G401 (cell line): ENCODE measurements around the gene POU6F2. TPM values are rescaled to one million over a fixed set of nuclear protein-coding genes. Genes with fewer than 3 reads are reported as not detected.
"Not testable (repeated sequence)": the region's sequence is repeated elsewhere in the genome, so short reads cannot be mapped to it uniquely, and the experiment has no call there.

Experiments
- DNase-seq: peaks from one replicate; pipeline ENCODE4 v3.0.0-alpha.2; 2015; ENCODE audit warnings: low spot score
- in situ Hi-C: cut with HindIII; loops from 2 replicates; pipeline ENCODE4 v1.10.0; 2016; ENCODE audit warnings: low sequenced_read_pairs, mixed read lengths
- total RNA-seq: library from RNA; depleted of rRNA; stranded (reverse); fragments of >200 nt; shearing (Covaris generic); gene quantifications from 2 replicates; pipeline ENCODE4 v1.2.3, GENCODE V29; 2014

Gene POU6F2
- total RNA-seq, 1 experiment from 2014 or later = under 0.01 TPM

- in situ Hi-C loops = no loop called here
- DNase-seq = no peak
Measured at GRCh38 chr7:39357648-39358047, 379.9 kb downstream of the POU6F2 start.

DNA sequence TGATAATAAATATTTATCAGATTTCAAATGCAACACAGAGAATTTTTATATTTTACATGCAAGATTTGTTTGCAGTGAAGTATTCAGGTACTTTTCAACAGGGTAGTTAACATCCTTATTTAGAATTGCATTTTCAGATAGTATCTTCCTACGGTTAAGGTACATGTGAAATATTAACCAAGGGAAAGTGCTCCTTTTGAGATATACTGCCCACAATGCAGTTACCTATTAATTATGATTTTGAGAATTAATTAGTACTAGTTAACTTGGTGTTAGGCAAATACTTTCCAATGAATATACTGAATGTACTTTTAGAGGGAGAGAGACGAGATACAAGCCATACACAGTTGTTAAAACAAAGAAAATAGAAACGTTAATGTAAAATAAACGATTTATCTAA, 382.3 kb downstream of the POU6F2 start:
- DNase-seq = no peak
- in situ Hi-C loops = no loop called here

- DNase-seq = no peak
- in situ Hi-C loops = no loop called here
Measured at GRCh38 chr7:39360766-39361165, 383.1 kb downstream of the POU6F2 start.

DNA sequence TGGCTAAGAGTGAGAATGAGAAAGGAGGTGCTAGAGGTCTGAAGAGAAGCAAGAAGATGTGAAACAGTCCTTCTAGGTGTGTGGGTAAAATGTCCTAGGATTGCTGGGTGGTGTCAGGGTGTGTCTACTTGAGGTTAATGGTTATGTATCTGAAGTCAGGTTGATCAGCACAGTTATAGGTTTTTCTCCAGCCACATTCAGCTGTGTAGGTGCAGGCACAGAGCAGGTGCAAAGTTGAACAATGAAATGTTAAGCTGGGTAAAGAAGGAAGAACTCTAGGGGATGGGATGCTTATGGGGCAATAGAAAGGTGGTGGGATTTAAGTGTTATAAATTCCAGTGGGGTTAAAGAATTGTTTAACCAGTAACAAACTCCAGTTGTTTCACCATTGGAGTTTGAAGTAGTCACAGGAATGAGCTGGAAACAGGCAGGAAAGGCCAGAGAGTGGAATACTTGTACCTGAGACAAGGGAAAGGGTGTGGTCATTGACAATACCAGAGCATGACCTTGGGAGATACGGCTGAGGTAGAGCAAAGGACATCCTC, 388.1 kb downstream of the POU6F2 start:
- DNase-seq = no peak
- in situ Hi-C loops = no loop called here

DNA sequence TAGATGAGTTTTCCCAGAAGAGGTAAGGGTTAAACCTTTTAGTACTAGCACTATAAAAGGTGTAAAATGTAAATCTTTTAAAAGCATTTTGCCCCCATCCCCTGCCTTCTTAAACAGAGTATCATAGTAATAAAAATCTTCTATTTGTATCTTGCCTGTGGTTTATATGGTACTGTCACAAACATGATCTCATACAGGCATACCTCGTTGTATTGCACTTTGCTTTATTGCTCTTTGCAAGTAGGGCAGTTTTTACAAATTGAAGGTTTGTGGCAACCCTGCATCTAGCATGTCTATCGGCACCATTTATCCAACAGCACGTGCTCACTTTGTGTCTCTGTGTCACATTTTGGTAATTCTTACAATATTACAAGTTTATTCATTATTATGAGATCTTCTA, 389.7 kb downstream of the POU6F2 start:
- DNase-seq = no peak
- in situ Hi-C loops = no loop called here

GRCh38 chr7:39367943-39368342, 390.2 kb downstream of the POU6F2 start:
- no peak for DNase-seq
- in situ Hi-C loops = no loop called here

DNA sequence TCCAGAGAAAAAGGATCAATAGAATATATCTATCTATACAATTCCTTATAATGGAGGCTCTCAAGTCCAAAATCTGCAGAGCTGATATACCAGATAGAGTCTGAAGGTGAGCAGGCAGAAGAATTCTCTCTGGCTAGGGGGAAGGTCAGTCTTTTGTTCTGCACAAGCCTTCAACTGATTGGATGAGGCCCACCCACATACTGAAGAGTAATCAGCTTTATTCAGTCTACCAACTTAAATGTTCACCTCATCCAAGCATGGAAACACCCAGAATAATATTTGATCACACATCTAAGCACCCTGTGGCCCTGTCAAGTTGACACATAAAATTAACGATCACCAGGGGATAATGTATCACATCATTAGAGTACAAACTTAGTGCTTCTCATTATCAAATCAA, 394.7 kb downstream of the POU6F2 start:
- no peak for DNase-seq
- in situ Hi-C loops = no loop called here

- DNase-seq = no peak
Measured at GRCh38 chr7:39374436-39375040, 396.8 kb downstream of the POU6F2 start.

DNA sequence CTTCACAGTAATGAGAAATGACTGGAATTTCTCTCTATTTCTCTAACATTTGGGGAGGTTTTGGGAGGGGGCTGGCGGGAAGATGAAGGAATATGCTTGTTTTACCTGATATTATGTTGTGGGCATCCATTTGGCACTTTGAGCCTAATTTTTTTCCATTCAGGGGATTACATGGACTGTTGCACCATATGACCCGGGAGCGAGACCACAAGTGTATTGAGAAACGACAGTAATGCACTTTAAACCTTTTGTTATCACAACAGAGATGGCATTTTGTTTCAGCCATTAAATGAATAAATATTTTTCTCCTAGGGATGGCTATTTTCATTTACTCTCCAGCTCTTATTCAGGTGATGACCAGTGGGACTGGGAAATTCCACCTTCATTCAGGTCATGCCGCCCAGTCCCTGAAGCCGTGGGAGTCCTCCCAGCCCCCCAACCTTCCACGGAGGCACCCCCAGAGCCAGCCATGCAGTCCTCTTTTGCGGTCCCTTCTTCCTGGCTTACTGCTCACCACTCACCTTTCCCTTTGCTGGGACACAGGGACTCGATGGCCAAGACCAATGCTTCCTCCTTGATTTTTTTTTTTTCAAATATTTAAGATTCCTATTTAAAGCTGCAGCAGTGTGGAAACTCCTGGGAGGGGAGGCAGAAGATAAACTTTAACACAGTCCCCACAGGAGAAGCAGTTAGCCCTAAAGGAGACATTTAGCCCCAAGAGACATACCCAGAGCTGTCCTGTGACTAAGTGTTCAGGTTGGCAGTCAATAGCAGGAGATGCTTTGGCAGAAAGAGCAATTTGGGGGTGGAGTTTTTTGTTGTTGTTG, 397.6 kb downstream of the POU6F2 start:
- in situ Hi-C loops = no loop called here
- DNase-seq = no peak

More at GRCh38 chr7:39374436-39375040, 396.8 kb downstream of the POU6F2 start:
- in situ Hi-C loops = no loop called here

GRCh38 chr7:39375874-39376190, 398.1 kb downstream of the POU6F2 start:
- no peak for DNase-seq
- in situ Hi-C loops = no loop called here

- in situ Hi-C loops, DNase-seq: not testable (repeated sequence)
Measured at GRCh38 chr7:39376881-39377280, 399.2 kb downstream of the POU6F2 start.

GRCh38 chr7:39379416-39379815, 401.7 kb downstream of the POU6F2 start:
- in situ Hi-C loops = no loop called here
- DNase-seq = no peak

DNA sequence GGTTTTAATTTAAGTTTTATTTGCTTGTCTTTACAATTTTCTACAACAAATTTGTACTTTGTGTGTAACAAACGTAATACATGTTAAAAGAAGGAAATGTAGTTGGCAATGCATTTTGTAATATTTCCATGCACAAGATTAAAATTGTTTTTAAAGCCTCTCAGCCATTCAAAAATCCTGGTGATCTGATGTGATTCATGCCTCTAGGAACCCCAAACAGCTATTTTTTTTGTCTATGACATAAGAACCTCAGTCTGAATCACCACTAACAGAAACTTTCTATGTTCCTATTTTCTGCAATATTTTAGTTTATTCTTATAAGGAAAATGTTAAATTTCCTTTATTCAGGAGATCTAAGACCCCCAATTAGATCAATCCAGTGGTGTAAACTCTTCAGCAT, 405.4 kb downstream of the POU6F2 start:
- in situ Hi-C loops = no loop called here
- DNase-seq = no peak

GRCh38 chr7:39384386-39384785, 406.7 kb downstream of the POU6F2 start:
- DNase-seq = no peak
- in situ Hi-C loops = no loop called here

DNA sequence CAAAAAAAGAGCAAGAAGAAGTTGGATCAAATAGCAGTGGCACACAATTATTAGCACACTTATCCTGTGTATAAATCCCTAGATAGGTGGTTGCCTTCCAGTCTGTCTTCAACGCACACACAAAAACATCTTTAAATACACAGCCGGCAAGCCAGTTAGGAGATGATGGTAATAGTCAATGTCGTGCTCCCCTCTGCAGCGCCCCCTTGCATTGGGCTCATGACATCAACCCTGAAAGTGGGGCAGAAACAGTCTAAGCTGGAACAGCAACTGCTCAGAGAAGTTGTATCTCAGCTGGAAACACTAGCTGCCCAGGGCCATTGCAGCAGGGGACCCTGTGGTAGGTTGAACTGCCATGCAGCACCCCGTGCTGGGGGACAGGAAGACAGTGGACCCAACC, 409.0 kb downstream of the POU6F2 start:
- in situ Hi-C loops = no loop called here
- no peak for DNase-seq

DNA sequence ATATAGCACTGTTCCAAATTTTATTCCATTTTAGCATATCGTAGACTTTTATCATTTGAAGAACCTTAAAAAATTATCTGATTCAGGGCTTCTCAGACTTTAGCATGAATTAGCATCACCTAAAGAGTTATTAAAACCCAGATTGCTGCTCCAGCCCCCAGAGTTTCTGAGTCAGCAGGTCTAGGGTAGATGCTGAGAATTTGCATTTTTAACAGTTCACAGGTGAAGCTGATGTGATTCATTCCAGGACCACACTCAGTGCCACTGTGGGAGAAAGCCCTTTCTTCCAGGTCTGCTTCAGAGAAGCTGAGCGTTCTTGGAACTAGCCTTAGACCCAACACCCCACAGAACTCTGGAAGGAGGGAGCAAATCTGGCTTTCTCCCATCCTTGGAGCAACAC, 414.4 kb downstream of the POU6F2 start:
- in situ Hi-C loops = no loop called here
- no peak for DNase-seq

GRCh38 chr7:39394105-39394680, 416.5 kb downstream of the POU6F2 start:
- in situ Hi-C loops = no loop called here
- DNase-seq = no peak

- in situ Hi-C loops = no loop called here
- no peak for DNase-seq
Measured at GRCh38 chr7:39399458-39399857, 421.7 kb downstream of the POU6F2 start.

GRCh38 chr7:39399986-39400385, 422.3 kb downstream of the POU6F2 start:
- no peak for DNase-seq
- in situ Hi-C loops = no loop called here

DNA sequence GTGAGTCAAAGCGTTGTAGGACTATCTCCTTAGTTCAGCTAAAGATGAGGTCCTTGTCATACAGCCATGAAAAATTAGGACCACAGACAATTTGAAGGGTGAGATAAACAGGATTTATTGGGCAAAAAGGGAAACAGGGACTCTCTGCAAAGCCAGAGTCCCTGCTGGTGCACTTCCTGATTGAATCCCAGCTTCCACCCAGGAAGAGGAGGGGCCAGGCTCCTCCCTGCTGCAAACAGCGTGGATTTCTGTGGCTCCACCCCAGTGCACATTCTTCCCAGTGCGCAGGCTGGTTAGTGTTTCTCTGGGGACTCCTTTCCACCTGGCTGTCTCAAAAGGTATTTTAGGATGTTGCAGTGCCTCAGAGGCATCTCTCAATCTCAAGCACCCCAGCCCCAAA, 423.1 kb downstream of the POU6F2 start:
- no peak for DNase-seq
- in situ Hi-C loops = no loop called here
